HepG2 (cell line): ENCODE measurements around the gene IMMT. TPM values are rescaled to one million over a fixed set of nuclear protein-coding genes. Genes with fewer than 3 reads are reported as not detected.

Experiments
- ATAC-seq: fragments of 200-7000 bp; cut with Tn5 transposase; 3 replicates; pipeline ENCODE4 v1.9.1; 2020; ENCODE audit warnings: mild to moderate bottlenecking, moderate library complexity
- BruUV-seq: library from RNA; stranded (reverse); fragments of 400-500 nt; replicated peaks from 2 replicates; lab custom pipeline; 2021; lab: Mats Ljungman, UMichigan
- CTCF ChIA-PET: fragments of 300-600 bp; formaldehyde crosslinking; extraction: SDS; loops from one replicate; lab custom pipeline; 2021; ENCODE audit warnings: low total read pairs, inconsistent platforms, low intra/inter-chr PET ratio; lab: Yijun Ruan, JAX
- POLR2A ChIA-PET: fragments of 350-600 bp; sonication (Branson Sonifier 250); formaldehyde crosslinking; loops from one replicate; lab custom pipeline; 2020; ENCODE audit warnings: antibody characterized with exemption, inconsistent platforms; lab: Yijun Ruan, JAX
- DNase-seq: peaks from one replicate; pipeline ENCODE4 v3.0.0-alpha.2; 2015; ENCODE audit warnings: low spot score
- FAIRE-seq: peaks from 3 replicates; lab custom pipeline; 2011; peaks lifted over from hg19 to GRCh38; lab: Jason Lieb, UNC
- H2AFZ ChIP-seq: one replicate; pipeline ENCODE4 v1.6.1; 2011; ENCODE audit warnings: low read length, inconsistent platforms
- H3K27ac ChIP-seq: fragments of 300-600 bp; 3 replicates; pipeline ENCODE4 v1.8.0; 2011; ENCODE audit warnings: mixed run types, mild to moderate bottlenecking, mixed read lengths, low read length, inconsistent platforms; ENCODE audit not compliant: insufficient read depth; ENCODE audit errors: extremely low read length
- H3K27me3 ChIP-seq, 2 experiments: fragments of 200-600 bp in 1 of 2; 2 replicates in 1 of 2; 3 replicates in 1 of 2; pipeline versions ENCODE4 v1.6.0 to v1.8.0; 2011; ENCODE audit warnings: low read length in 2 of 2, mild to moderate bottlenecking in 2 of 2, moderate library complexity in 2 of 2, inconsistent platforms in 1 of 2; ENCODE audit not compliant: insufficient read depth in 2 of 2, control insufficient read depth in 1 of 2
- H3K36me3 ChIP-seq, 2 experiments: fragments of 200-600 bp in 1 of 2; replicated peaks in 1 of 2; 2 replicates in 1 of 2; 3 replicates in 1 of 2; pipeline versions ENCODE4 v1.5.1 to v1.8.0; 2011; ENCODE audit warnings: low read length in 2 of 2, inconsistent platforms in 1 of 2; ENCODE audit not compliant: insufficient read depth in 2 of 2, control insufficient read depth in 1 of 2
- H3K4me1 ChIP-seq: 2 replicates; pipeline ENCODE4 v1.5.1; 2012; ENCODE audit warnings: low read length, inconsistent platforms; ENCODE audit not compliant: insufficient read depth
- H3K4me2 ChIP-seq: 2 replicates; pipeline ENCODE4 v1.6.0; 2011; ENCODE audit warnings: low read depth, low read length, inconsistent platforms
- H3K4me3 ChIP-seq, 3 experiments: fragments of 200-600 bp in 1 of 3; sonication (generic), shearing (Covaris generic) in 1 of 3; replicated peaks in 1 of 3; 2 replicates each; pipeline ENCODE4 v1.5.1; 2011 to 2016; ENCODE audit warnings: low read length in 3 of 3, inconsistent platforms in 2 of 3, low read depth in 2 of 3, mild to moderate bottlenecking in 2 of 3, control low read depth in 1 of 3, mixed read lengths in 1 of 3; ENCODE audit not compliant: insufficient read depth in 1 of 3
- H3K79me2 ChIP-seq: one replicate; pipeline ENCODE4 v1.6.1; 2011; ENCODE audit warnings: low read length, inconsistent platforms; ENCODE audit not compliant: insufficient read depth
- H3K9ac ChIP-seq: 2 replicates; pipeline ENCODE4 v1.6.0; 2011; ENCODE audit warnings: mild to moderate bottlenecking, low read depth, low read length, inconsistent platforms; ENCODE audit not compliant: insufficient read depth
- H3K9me3 ChIP-seq: 2 replicates; pipeline ENCODE4 v1.5.1; 2012; ENCODE audit warnings: mild to moderate bottlenecking, low read length
- H4K20me1 ChIP-seq: 2 replicates; pipeline ENCODE4 v1.6.0; 2011; ENCODE audit warnings: inconsistent platforms, mild to moderate bottlenecking, low read length, moderate library complexity; ENCODE audit not compliant: insufficient read depth
- CEBPB ChIP-seq: IDR thresholded peaks from 2 replicates; pipeline ENCODE4 v1.6.1; 2011; ENCODE audit warnings: low read depth, low read length, improper control_type of control experiment, borderline replicate concordance
- CREB3 ChIP-seq: sonication (generic); formaldehyde crosslinking; IDR thresholded peaks from 2 replicates; pipeline ENCODE4 v1.5.0; 2020; ENCODE audit warnings: missing genetic modification reagents
- HNRNPL ChIP-seq: fragments of 200-400 bp; formaldehyde crosslinking; IDR thresholded peaks from 2 replicates; pipeline ENCODE4 v1.6.1; 2017; ENCODE audit warnings: mild to moderate bottlenecking, low read depth, low read length
- LRRFIP1 ChIP-seq: sonication (generic); formaldehyde crosslinking; conservative IDR thresholded peaks from 2 replicates; pipeline ENCODE4 v1.4.0; 2020; ENCODE audit warnings: missing genetic modification reagents
- PLSCR1 ChIP-seq: sonication (generic); formaldehyde crosslinking; IDR thresholded peaks from 2 replicates; pipeline ENCODE4 v1.5.0; 2020; ENCODE audit warnings: missing genetic modification reagents, mild to moderate bottlenecking, borderline replicate concordance
- SMAD9 ChIP-seq: sonication (generic); formaldehyde crosslinking; IDR thresholded peaks from 2 replicates; pipeline ENCODE4 v1.5.1; 2020; ENCODE audit warnings: mild to moderate bottlenecking, missing genetic modification reagents
- SNAPC5 ChIP-seq: sonication (generic); formaldehyde crosslinking; IDR thresholded peaks from 2 replicates; pipeline ENCODE4 v1.8.1; 2023; ENCODE audit warnings: mild to moderate bottlenecking, missing genetic modification reagents, borderline replicate concordance
- ZFP36L1 ChIP-seq: sonication (generic); formaldehyde crosslinking; IDR thresholded peaks from 2 replicates; pipeline ENCODE4 v1.8.0; 2022; ENCODE audit warnings: mild to moderate bottlenecking, missing genetic modification reagents, moderate library complexity
- ZKSCAN8 ChIP-seq: IDR thresholded peaks from 2 replicates; pipeline ENCODE4 v1.6.1; 2016; ENCODE audit warnings: borderline replicate concordance, missing genetic modification reagents, missing compliant biosample characterization
- ZNF329 ChIP-seq: sonication (generic); formaldehyde crosslinking; IDR thresholded peaks from 2 replicates; pipeline ENCODE4 v1.9.0; 2021; ENCODE audit warnings: low read depth, mild to moderate bottlenecking, missing genetic modification reagents
- ZNF574 ChIP-seq: sonication (generic); formaldehyde crosslinking; IDR thresholded peaks from 2 replicates; pipeline ENCODE4 v1.4.0; 2020; ENCODE audit warnings: missing genetic modification reagents
- ZNF580 ChIP-seq: IDR thresholded peaks from 2 replicates; pipeline ENCODE4 v1.6.1; 2016; ENCODE audit warnings: low read depth, borderline replicate concordance
- WGBS: methylation state at CpG from one replicate; pipeline ENCODE4 v1.1.6; 2017; ENCODE audit warnings: low lambda C conversion rate; 5-methylcytosine and 5-hydroxymethylcytosine counted together
- in situ Hi-C: cut with HindIII; loops from 2 replicates; pipeline ENCODE4 v1.10.0; 2017; ENCODE audit warnings: low pct_unique_long_range_greater_than_20kb; ENCODE audit not compliant: extremely low pct_ligation_motif_present
- intact Hi-C: fragments of 100-400 bp; cut with micrococcal nuclease; formaldehyde crosslinking; loops from one replicate; pipeline ENCODE4 v1.10.0; 2022; ENCODE audit not compliant: unreplicated experiment
- polyA plus RNA-seq, 8 experiments: library from polyadenylated mRNA; depleted of rRNA in 3 of 8; stranded (reverse) in 7 of 8; unstranded in 1 of 8; fragments of >200 nt; fragmentation: Illumina TruSeq in 4 of 8; extraction: Trizol in 4 of 8; gene quantifications; 2 replicates each; pipeline versions ENCODE4 v1.2.1 to v1.2.3, GENCODE V29; 2011 to 2016; ENCODE audit warnings: low read depth in 4 of 8, missing spikeins in 1 of 8, mixed read lengths in 1 of 8; ENCODE audit not compliant: insufficient read depth in 1 of 8
- total RNA-seq, 5 experiments: library from RNA; depleted of rRNA; stranded (reverse); fragments of >200 nt; fragmentation: Illumina TruSeq; extraction: Trizol; gene quantifications; 2 replicates each; pipeline ENCODE4 v1.2.3, GENCODE V29; 2016; ENCODE audit warnings: low read depth in 1 of 5

The IMMT gene
- total and polyA plus RNA-seq, 2 of the 13 experiments (the other 11 are each of a cell fraction or from before 2014, with no cell fraction given), result 63.5 to 119 TPM

GRCh38 chr2:86233436-86233835 lies 38.2 kb upstream of the IMMT start:
- TF ChIP-seq ZNF574, result no peak
- no peak for TF ChIP-seq HNRNPL
- TF ChIP-seq CREB3, result no peak
- TF ChIP-seq CEBPB, result no peak
- TF ChIP-seq PLSCR1 (CRISPR knock-in tag), result no peak
- TF ChIP-seq SMAD9 (CRISPR knock-in tag), result no peak
- TF ChIP-seq SNAPC5 (CRISPR knock-in tag), result no peak
- TF ChIP-seq ZFP36L1 (CRISPR knock-in tag), result no peak
- TF ChIP-seq LRRFIP1 (CRISPR knock-in tag), result no peak
- TF ChIP-seq ZNF329 (CRISPR knock-in tag), result no peak
- TF ChIP-seq ZKSCAN8 (CRISPR knock-in tag), result no peak
- no peak for TF ChIP-seq ZNF580
- ChIA-PET POLR2A (no interaction called here), CTCF (no interaction called here)
- no peak overlapping the region for H2AFZ ChIP-seq
- H3K4me2 ChIP-seq, result no peak overlapping the region
- ATAC-seq (no peak), DNase-seq (no peak), FAIRE-seq (no peak)
- no peaks in the 10 kb centered on the region for H3K79me2 ChIP-seq
- no peaks in the 10 kb centered on the region for H3K9me3 ChIP-seq
- H3K27ac ChIP-seq, result no peak overlapping the region
- peaks cover 34% of the 10 kb centered on the region for H3K4me1 ChIP-seq
- no peak overlapping the region for H3K9ac ChIP-seq
- no peaks in the 10 kb centered on the region for H4K20me1 ChIP-seq
- in situ Hi-C loops, result no loop called here
- intact Hi-C loops, result no loop called here
- no peaks in the 10 kb centered on the region for H3K36me3 ChIP-seq
- BruUV-seq, result no TSS peak
- 0 out of 5 replicates have a peak, but pooled peaks cover 2 to 5% of the 10 kb centered on the region in 2 experiments for H3K27me3 ChIP-seq
- WGBS, result 11% methylated on average over 4 of the region's 4 CpGs
- H3K4me3 ChIP-seq, result no peak overlapping the region
